OCI-LY7 (cell line): ENCODE measurements around the gene ISYNA1. TPM values are rescaled to one million over a fixed set of nuclear protein-coding genes. Genes with fewer than 3 reads are reported as not detected.

Experiments
- BruUV-seq: library from RNA; stranded (reverse); fragments of 400-500 nt; replicated peaks from 2 replicates; lab custom pipeline; 2021; lab: Mats Ljungman, UMichigan
- CTCF ChIA-PET: fragments of 300-600 bp; sonication (Branson Sonifier 250); formaldehyde crosslinking; loops from one replicate; lab custom pipeline; 2022; ENCODE audit warnings: antibody characterized with exemption; ENCODE audit not compliant: unreplicated experiment; lab: Charles Lee
- POLR2A ChIA-PET: fragments of 300-600 bp; sonication (Branson Sonifier 250); formaldehyde crosslinking; loops from one replicate; lab custom pipeline; 2022; ENCODE audit warnings: antibody characterized with exemption; lab: Charles Lee
- DNase-seq: peaks from one replicate; pipeline ENCODE4 v3.0.0-alpha.2; 2015; ENCODE audit warnings: low spot score
- H2AFZ ChIP-seq: fragments of 200-600 bp; sonication (generic), shearing (Covaris generic); 2 replicates; pipeline ENCODE4 v1.6.1; 2014; ENCODE audit warnings: mild to moderate bottlenecking, antibody characterized with exemption, low read length, moderate library complexity
- H3K27ac ChIP-seq: fragments of 200-600 bp; sonication (generic); 2 replicates; pipeline ENCODE4 v1.5.1; 2014; ENCODE audit warnings: mixed run types, low read depth, mild to moderate bottlenecking, moderate library complexity, low read length, inconsistent platforms; ENCODE audit not compliant: poor library complexity, severe bottlenecking
- H3K36me3 ChIP-seq: fragments of 200-600 bp; sonication (generic); 2 replicates; pipeline ENCODE4 v1.6.1; 2014; ENCODE audit warnings: mild to moderate bottlenecking, antibody characterized with exemption, low read length, moderate library complexity, mixed read lengths; ENCODE audit not compliant: insufficient read depth
- H3K4me1 ChIP-seq: fragments of 200-600 bp; sonication (generic); 2 replicates; pipeline ENCODE4 v1.5.1; 2014; ENCODE audit warnings: mild to moderate bottlenecking, low read length; ENCODE audit not compliant: insufficient read depth, poor library complexity, severe bottlenecking
- H3K4me2 ChIP-seq: fragments of 200-600 bp; sonication (generic); 2 replicates; pipeline ENCODE4 v1.6.1; 2014; ENCODE audit warnings: mild to moderate bottlenecking, low read length
- H3K4me3 ChIP-seq: fragments of 200-600 bp; sonication (generic); 2 replicates; pipeline ENCODE4 v1.5.1; 2014; ENCODE audit warnings: mild to moderate bottlenecking, low read depth, low read length; ENCODE audit not compliant: poor library complexity, severe bottlenecking
- H3K79me2 ChIP-seq: fragments of 200-600 bp; sonication (generic); 2 replicates; pipeline ENCODE4 v1.6.1; 2016; ENCODE audit warnings: low read depth, mild to moderate bottlenecking, low read length, moderate library complexity, mixed read lengths; ENCODE audit not compliant: insufficient read depth
- H3K9me2 ChIP-seq: fragments of 200-600 bp; sonication (generic); 2 replicates; pipeline ENCODE4 v1.6.1; 2016; ENCODE audit warnings: mild to moderate bottlenecking, low read length, mixed read lengths; ENCODE audit not compliant: insufficient read depth
- H3K9me3 ChIP-seq: fragments of 200-600 bp; sonication (generic); 2 replicates; pipeline ENCODE4 v1.6.1; 2014; ENCODE audit warnings: mild to moderate bottlenecking, mixed run types, low read length, mixed read lengths
- H4K20me1 ChIP-seq: fragments of 200-600 bp; sonication (generic); 2 replicates; pipeline ENCODE4 v1.6.1; 2014; ENCODE audit warnings: mild to moderate bottlenecking, antibody characterized with exemption, low read length, moderate library complexity, mixed read lengths; ENCODE audit not compliant: insufficient read depth
- EZH2phosphoT487 ChIP-seq: fragments of 200-600 bp; sonication (generic); IDR thresholded peaks from 2 replicates; pipeline ENCODE4 v1.6.1; 2018; ENCODE audit warnings: low read depth, borderline replicate concordance, mild to moderate bottlenecking, mixed run types, antibody characterized with exemption, low read length, moderate library complexity, mixed read lengths
- intact Hi-C: fragments of 100-400 bp; cut with micrococcal nuclease; formaldehyde crosslinking; loops from one replicate; pipeline ENCODE4 v1.10.0; 2022; ENCODE audit not compliant: unreplicated experiment
- total RNA-seq, 2 experiments: library from RNA; depleted of rRNA in 1 of 2; stranded (reverse); fragments of >200 nt in 1 of 2; shearing (Covaris generic) in 1 of 2; gene quantifications; 2 replicates each; pipeline ENCODE4 v1.2.3, GENCODE V29; 2014 to 2022
- TF ChIP-seq, protein P1 (sequence below): fragments of 200-600 bp; sonication (generic); conservative IDR thresholded peaks from 2 replicates; pipeline ENCODE4 v1.5.1; 2014; ENCODE audit warnings: mild to moderate bottlenecking, antibody characterized with exemption, low read length, moderate library complexity, mixed read lengths

ISYNA1 gene
- total RNA-seq, 2 experiments from 2014 or later: 1.8 to 8.9 TPM

- intact Hi-C loops: loop anchor here (10.0 kb wide), 1 partner anchor 412 kb away; the partner anchor contains the start of gene UPF1
- peak overlapping the region; percentile 71 for H3K4me2 ChIP-seq
- BruUV-seq: no TSS peak
- H3K9me2 ChIP-seq: no peaks in the 10 kb centered on the region
- peak overlapping the region; percentile 56 for H3K27ac ChIP-seq
- H3K4me3 ChIP-seq: peak overlapping the region; percentile 33
- DNase-seq: peak; percentile 61
- H3K9me3 ChIP-seq: no peaks in the 10 kb centered on the region
- H4K20me1 ChIP-seq: no peaks in the 10 kb centered on the region; the same call in 1 of the 2 replicates
- peaks cover 19% of the 10 kb centered on the region; the same call in 1 of the 2 replicates for H3K79me2 ChIP-seq
- POLR2A ChIA-PET: no interaction called here
- no peak for TF ChIP-seq EZH2phosphoT487
- TF ChIP-seq, protein P1, sequence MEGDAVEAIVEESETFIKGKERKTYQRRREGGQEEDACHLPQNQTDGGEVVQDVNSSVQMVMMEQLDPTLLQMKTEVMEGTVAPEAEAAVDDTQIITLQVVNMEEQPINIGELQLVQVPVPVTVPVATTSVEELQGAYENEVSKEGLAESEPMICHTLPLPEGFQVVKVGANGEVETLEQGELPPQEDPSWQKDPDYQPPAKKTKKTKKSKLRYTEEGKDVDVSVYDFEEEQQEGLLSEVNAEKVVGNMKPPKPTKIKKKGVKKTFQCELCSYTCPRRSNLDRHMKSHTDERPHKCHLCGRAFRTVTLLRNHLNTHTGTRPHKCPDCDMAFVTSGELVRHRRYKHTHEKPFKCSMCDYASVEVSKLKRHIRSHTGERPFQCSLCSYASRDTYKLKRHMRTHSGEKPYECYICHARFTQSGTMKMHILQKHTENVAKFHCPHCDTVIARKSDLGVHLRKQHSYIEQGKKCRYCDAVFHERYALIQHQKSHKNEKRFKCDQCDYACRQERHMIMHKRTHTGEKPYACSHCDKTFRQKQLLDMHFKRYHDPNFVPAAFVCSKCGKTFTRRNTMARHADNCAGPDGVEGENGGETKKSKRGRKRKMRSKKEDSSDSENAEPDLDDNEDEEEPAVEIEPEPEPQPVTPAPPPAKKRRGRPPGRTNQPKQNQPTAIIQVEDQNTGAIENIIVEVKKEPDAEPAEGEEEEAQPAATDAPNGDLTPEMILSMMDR: no peak
- no peak overlapping the region for H2AFZ ChIP-seq
- no peaks in the 10 kb centered on the region for H3K36me3 ChIP-seq
- CTCF ChIA-PET: interaction anchor here (0.6 to 1.1 kb wide), 3 partner anchors 26 to 55 kb away, joined by 3 to 8 read pairs (median 3); no protein-coding TSS in a partner anchor
- peaks cover 77% of the 10 kb centered on the region for H3K4me1 ChIP-seq
Measured at GRCh38 chr19:18422530-18423191, 15.3 kb downstream of the ISYNA1 start.

DNA sequence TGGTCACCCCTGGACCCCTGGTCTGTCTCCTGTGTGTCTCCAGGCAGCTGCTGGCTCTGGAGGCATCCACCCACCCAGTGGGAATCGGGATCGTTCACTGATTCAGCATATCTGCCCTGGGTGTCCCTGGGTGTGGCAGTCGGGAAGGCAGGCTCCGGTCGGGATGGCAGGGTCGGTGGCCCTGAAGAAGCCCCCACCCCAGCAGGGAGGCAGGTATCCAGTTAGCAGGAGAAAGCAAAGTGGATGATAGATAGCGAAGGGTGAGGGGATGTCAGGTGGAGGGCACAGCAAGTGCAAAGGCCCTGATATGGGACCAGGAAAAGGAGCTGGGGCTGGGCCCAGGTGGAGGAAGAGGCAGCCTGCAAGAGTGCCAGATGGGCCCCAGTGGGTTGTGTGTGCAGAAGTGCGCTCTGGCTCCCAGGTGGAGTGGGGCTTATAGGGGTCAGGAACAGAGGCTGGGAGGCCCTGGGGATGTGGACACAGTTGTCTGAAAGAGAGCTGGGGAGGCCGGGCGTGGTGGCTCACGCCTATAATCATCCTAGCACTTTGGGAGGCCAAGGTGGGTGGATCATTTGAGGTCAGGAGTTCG is 16.5 kb downstream of the ISYNA1 start:
- no TSS peak for BruUV-seq
- intact Hi-C loops: loop anchor here (10.0 kb wide), 1 partner anchor 413 kb away; the partner anchor contains the start of gene UPF1

More for the DNA sequence above, 16.5 kb downstream of the ISYNA1 start:
- H3K36me3 ChIP-seq: no peaks in the 10 kb centered on the region
- H3K4me2 ChIP-seq: peak overlapping the region; percentile 71
- H3K9me2 ChIP-seq: no peaks in the 10 kb centered on the region
- H2AFZ ChIP-seq: no peak overlapping the region
- no peaks in the 10 kb centered on the region for H3K9me3 ChIP-seq
- H3K4me1 ChIP-seq: peaks cover 89% of the 10 kb centered on the region
- peaks cover 19% of the 10 kb centered on the region; the same call in 1 of the 2 replicates for H3K79me2 ChIP-seq
- ChIA-PET CTCF (interaction anchor here (1.1 kb wide), 1 partner anchor 27 kb away, joined by 3 read pairs; no protein-coding TSS in a partner anchor), POLR2A (interaction anchor here (1.2 kb wide), 1 partner anchor 10 kb away, joined by 4 read pairs; no protein-coding TSS in a partner anchor)
- no peaks in the 10 kb centered on the region; the same call in 1 of the 2 replicates for H4K20me1 ChIP-seq
- TF ChIP-seq, protein P1: no peak
- no peak for TF ChIP-seq EZH2phosphoT487
- peak overlapping the region; percentile 76 for H3K4me3 ChIP-seq
- DNase-seq: no peak
- H3K27ac ChIP-seq: peak overlapping the region; percentile 56
